IPS DF 4.7 (cell line): ENCODE measurements around the gene DNMBP.
"Not testable (repeated sequence)": the region's sequence is repeated elsewhere in the genome, so short reads cannot be mapped to it uniquely, and the experiment has no call there.

ENCODE experiments used
- DNase-seq: peaks from one replicate; pipeline ENCODE4 v3.0.0-alpha.2; 2013; ENCODE audit warnings: low spot score; ENCODE audit errors: extremely low read depth

The DNMBP gene

GRCh38 chr10:99952799-99953198 lies 56.9 kb downstream of the DNMBP start:
- no peak for DNase-seq

GRCh38 chr10:99946051-99946450 lies 63.7 kb downstream of the DNMBP start:
- DNase-seq, result not testable (repeated sequence)

DNA sequence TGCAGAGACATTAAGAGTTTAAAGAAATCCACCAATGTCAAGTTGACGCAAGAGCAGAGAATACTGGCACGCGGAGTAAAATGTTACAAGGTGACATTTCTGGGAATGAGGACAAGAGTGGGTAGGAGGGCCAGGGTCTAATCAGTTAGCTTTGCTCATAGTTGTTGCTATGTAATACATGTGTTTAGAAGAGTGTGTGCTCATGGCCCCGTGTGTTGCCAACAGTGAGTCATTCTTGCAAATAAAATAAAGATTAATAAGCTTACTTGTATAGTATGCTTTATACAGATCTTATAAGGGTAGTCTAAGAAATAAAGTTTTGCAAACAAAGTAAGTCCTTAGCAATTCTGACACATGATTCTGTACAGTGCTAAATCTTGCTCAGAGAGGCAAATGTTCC lies 64.5 kb downstream of the DNMBP start:
- no peak for DNase-seq

GRCh38 chr10:99944860-99945259 lies 64.9 kb downstream of the DNMBP start:
- DNase-seq, result no peak

DNA sequence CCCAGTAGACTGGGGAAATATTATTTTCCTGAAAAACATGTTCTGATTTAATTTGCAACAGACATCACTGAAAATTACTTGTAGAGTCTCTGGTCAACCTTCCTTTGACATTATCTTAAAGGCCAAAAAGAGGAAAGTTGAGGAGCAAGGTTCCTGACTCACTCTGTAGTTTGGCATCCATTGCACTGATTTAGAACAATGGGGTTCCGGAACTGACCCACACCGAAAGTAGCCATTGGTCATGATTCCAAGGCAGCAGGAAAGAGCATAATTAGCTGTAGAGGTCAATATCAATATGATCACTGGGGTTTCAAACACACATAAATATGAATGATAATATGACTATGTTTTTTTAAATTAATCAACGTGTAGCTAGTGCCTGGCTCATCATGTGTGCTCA lies 65.8 kb downstream of the DNMBP start:
- DNase-seq, result no peak

GRCh38 chr10:99941942-99942820 lies 67.6 kb downstream of the DNMBP start:
- DNase-seq, result no peak

DNA sequence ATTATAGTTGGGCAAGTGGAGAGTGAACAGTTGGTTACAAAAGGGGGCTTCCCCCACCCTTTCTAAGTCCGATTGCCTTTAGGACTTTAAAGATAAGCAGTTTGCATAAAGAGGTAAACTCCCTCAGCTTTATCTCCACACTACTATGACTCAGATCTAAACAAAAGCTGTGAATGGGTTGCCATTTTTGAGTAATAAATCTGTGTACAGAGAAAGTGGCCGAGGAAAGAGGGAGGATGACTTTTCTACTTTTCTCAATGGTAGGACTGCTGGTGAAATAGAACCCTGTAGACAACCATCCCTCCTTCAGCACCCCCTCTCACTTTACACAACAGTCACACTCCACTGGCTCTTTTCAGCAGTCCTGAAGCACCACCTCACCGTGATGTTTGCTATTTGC lies 71.2 kb downstream of the DNMBP start:
- DNase-seq, result no peak

DNA sequence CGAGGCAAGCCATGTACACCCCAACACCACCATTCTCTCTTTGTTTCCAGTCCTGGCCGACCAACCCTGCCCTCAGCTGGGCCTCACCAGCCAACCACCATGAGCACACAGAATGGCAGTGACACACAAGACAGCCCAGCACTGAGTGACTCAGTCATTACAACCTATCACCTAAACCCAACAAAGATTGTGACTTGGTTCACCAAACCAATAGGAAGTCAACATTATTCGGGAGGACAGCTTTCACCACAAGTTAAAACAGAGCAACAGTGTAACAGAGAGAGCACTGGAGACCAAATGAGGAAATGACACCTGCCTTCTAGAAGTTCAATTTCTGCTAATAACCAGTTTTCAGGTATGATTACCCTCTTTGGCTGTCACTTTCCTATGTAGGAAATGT lies 72.1 kb downstream of the DNMBP start:
- no peak for DNase-seq

DNA sequence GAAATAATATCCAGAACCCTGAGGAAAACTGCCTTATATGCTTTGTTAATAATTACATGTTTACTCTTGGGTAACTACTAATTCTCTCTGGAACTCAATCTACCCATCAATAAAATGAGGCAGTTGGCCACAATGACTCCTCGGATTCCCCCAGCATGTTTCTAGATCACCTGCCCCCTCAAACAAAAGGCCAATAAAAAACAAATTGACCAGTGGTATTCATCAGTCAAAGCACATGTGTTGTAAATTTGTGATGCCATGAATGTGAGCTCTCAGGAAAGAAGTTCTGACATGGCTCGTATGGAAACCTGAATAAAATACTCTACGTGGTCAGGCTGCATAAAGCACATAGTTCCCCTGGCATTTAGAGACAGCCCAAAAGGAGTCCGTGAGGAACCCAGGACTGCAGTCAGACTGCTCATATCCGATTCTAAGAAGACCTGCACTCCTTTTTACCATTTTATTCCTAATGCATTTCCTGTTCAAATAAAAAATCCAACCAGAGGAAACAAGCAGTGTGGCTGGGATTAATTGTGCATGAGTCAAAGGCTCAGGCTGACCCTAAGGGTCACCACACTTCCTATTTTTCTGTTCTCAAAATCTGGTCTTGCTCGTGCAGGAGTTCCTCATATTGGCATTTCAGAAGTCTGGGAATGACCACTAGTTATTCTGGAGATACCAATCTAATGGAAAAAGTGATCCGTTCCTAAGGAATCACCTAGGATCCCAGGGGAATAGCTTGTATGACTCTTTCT lies 77.4 kb downstream of the DNMBP start:
- DNase-seq, result not testable (repeated sequence)

- DNase-seq, result no peak
Observed at GRCh38 chr10:99930731-99931550, 78.8 kb downstream of the DNMBP start.

DNA sequence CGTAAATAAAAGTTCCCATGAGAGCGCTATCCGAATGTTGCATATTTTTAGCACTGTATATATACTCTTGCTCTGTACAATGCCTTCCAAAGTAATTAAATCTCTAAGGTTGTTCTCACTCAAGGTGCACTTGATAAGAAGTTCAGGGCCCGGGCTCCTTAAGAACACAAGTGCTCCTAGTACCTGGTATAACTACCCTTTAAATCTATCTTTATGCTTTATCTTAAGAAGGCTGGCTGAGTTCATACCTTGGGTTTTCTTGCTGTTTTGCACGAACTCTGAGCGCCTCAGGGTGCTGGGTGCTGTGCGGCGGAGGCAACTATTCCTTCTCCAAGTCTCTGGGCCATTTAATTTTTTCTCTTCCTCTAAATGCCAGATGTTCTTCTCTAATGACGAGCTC lies 80.4 kb downstream of the DNMBP start:
- DNase-seq, result no peak

GRCh38 chr10:99927721-99928280 lies 81.9 kb downstream of the DNMBP start:
- no peak for DNase-seq

GRCh38 chr10:99926925-99927720 lies 82.6 kb downstream of the DNMBP start:
- no peak for DNase-seq

DNA sequence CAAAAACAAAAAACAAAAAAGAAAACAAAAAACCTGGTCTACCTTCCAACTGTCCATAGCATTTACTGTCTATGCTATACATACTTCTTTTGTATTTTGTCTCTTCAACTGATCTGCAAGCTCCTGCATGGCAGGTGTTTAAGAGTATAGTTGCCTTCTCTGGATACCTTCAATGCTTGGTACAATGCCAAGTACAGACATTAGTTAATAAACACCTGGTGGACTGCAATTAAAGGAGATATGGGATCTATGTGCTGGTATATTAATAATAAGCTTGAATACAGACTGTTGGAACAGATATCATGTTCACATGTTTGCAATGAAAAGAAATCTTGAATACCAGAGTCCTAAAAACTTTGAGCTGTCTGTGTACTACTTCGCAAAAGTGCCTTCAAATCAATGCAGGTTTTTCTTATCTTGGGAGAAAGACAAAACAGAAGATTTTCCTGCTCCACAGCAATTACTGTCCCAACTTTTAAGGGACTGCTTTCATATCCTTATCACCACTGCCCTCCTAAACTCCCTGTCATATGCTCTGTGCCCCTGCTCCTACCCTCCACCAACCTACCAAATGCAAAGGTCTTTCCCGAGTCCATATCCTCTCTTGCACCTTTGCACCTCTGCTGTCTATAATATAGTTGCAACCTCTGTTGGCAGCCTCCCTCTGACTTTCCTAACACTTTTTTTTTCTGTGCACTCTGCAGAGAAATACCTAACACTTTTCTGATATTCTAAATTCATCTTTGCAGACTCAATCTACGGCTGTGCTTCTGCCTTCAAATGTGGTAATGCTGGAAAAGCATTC lies 85.1 kb downstream of the DNMBP start:
- no peak for DNase-seq

- DNase-seq, result no peak
Observed at GRCh38 chr10:99921948-99922347, 87.8 kb downstream of the DNMBP start.

GRCh38 chr10:99920901-99921300 lies 88.8 kb downstream of the DNMBP start:
- no peak for DNase-seq

GRCh38 chr10:99920486-99920885 lies 89.3 kb downstream of the DNMBP start:
- no peak for DNase-seq

- no peak for DNase-seq
Observed at GRCh38 chr10:99917963-99918825, 91.6 kb downstream of the DNMBP start.

GRCh38 chr10:99916776-99917175 lies 93.0 kb downstream of the DNMBP start:
- no peak for DNase-seq
